ENCODE measurements around the gene SLC25A39.
A peak's percentile ranks its signal among the peaks of the same experiment; 100 is the strongest.
"Not testable (repeated sequence)": the region's sequence is repeated elsewhere in the genome, so short reads cannot be mapped to it uniquely, and the experiment has no call there.

Gene SLC25A39

DNA sequence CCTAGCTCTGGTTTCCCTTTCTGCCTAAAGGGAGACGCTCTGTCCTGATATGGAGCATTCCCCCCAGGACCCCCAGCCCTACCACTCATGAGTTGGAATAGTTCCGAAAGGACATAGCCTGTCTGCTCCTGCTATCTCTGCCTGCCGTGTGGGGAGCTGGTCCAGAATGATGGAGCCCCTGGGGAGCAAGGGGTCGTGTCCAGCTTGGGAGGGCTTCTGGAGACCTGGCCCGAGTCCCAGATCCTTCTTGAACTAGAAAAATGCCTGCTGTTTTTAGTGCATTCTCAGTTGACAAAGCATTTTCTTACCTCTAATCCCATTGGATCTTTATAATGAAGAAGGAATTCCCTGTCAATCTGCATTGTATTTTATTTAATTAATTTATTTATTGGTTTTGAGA lies 11.3 kb upstream of the SLC25A39 start:
- FAIRE-seq (no peak), DNase-seq (ENCODE audit: insufficient read length, low spot score) (no peak)

DNA sequence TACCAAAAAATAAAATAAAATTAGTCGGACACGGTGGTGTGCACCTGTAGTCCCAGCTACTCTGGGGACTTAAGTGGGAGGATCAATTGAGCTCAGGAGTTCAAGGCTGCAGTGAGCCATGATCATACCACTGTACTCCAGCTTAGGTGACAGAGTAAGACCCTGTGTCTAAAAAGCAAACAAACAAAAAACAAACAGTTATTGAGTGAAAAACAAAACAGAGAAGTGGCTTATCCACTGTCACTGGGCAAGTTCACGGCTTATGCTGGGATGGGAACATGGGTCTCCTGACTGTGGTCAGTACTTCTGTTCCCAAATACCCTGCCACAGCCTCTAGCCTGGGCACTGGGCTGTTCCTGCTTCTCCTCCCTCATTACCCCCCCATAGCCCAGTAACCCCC lies 10.9 kb upstream of the SLC25A39 start:
- DNase-seq (ENCODE audit: insufficient read length, low spot score), result no peak
- no peak for FAIRE-seq

DNA sequence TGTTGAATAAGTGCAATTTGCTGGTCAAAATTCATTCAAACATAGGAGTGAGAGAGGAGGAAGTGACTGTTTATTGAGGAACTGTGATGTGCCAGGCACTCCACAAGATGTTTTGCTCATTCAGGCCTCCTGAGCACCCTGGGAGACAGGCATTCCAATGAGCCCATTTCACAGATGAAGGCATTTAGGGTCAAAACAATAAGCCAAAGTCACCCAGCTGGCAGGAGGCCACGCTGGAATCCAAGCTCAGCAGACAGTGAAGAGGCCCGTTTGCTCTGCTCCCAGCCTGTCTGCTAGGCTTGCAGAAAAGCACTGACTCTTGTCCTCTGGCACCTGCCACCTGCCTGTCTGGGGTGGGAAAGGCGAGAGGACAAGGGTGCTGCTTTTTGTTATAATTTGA lies 10.1 kb upstream of the SLC25A39 start:
- DNase-seq (ENCODE audit: insufficient read length, low spot score), result no peak

DNA sequence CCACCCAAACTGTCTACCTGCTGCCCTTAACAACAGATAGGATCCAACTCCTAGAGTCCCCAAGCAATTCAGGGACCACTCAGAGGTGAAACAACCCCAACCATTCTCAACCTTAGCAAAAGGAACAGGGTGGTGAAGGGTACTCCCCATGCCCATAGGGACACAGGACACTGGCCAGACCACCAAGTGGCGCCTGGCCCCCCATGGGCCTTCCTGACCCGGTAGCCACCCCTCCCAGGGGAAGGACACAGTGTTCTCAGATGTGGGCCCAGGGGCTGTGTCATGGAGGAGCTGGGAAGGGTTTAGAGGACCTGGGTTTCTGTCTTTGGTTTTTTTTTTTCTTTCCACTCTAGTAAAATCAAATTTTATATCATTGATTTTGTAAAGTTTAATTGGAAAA lies 9.7 kb upstream of the SLC25A39 start:
- DNase-seq (ENCODE audit: insufficient read length, low spot score), result no peak
- FAIRE-seq, result peak; percentile 79

More for the DNA sequence above, 10.1 kb upstream of the SLC25A39 start:
- no peak for FAIRE-seq

DNA sequence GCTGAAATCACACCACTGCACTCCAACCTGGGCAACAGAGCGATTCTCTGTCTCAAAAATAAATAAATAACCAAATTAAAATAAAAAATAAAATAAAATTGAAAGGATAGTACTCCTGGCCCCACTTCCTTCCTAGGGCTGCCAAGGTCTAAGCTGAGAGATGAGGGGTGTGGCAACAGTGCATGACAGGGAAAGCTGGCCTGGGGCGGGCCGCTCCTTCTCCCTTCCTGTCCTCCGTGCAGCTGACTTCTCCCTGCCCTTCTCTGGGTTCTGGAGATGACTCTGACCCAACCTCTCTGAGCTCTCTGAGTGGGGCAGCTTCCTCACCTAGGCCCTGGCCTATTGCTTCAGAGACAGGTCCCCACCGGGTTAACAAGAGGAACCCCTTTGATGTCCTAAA lies 8.7 kb upstream of the SLC25A39 start:
- FAIRE-seq (no peak), DNase-seq (ENCODE audit: insufficient read length, low spot score) (no peak)

DNA sequence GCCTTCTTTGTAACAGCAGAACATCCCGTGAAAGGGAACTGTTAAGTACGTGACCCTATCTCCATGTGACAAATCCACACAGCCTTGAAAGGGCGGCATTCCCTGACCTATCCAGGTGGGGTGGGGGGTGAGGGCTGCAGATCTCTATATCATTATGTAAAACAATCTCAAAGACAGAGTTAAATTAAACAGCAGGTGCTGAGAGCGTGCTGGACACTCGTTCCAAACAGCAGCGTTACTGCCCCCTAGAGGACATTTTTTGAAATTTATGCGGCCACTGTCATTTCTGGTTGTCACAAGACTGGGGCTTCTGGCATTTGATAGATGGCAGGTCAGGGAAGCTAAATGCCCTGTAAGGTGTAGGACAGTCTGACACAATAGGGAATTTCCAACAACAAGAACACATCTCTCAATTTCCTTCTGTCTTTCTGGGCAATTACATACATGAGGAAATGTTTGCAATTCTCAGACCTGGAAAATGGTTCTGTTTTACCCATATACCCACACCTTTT lies 6.7 kb upstream of the SLC25A39 start:
- FAIRE-seq (peak; percentile 86), DNase-seq (ENCODE audit: insufficient read length, low spot score) (peak; percentile 87)

DNA sequence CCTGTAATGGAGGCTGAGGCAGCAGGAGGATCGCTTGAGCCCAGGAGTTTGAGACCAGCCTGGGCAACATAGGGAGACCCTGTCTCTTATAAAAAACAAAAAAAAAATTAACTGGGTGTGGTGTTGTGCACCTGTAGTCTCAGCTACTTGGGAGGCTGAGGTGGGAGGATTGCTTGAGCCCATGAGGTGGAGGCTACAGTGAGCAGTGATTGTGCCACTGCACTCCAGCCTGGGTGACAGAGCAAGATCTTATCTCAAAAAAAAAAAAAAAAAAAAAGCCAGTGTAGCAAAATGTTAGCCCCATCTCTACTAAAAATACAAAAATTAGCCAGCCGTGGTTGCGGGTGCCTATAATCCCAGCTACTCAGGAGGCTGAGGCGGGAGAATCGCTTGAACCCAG lies 5.6 kb upstream of the SLC25A39 start:
- DNase-seq (ENCODE audit: insufficient read length, low spot score); FAIRE-seq: not testable (repeated sequence)

DNA sequence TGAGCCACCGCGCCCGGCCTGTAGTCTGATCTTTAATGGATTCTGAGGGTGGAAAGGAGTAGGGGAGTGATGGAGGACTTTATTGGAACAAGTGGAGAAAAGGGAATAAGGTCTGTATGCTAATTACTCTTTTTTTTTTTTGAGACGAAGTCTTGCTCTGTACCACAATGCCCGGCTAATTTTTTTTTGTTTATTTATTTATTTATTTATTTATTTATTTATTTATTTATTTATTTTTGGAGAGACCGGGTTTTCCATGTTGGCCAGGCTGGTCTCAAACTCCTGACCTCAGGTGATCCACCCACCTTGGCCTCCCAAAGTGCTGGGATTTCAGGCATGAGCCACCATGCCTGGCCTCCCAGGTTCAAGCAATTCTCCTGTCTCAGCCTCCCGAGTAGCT lies 4.9 kb upstream of the SLC25A39 start:
- DNase-seq (ENCODE audit: insufficient read length, low spot score); FAIRE-seq: not testable (repeated sequence)

DNA sequence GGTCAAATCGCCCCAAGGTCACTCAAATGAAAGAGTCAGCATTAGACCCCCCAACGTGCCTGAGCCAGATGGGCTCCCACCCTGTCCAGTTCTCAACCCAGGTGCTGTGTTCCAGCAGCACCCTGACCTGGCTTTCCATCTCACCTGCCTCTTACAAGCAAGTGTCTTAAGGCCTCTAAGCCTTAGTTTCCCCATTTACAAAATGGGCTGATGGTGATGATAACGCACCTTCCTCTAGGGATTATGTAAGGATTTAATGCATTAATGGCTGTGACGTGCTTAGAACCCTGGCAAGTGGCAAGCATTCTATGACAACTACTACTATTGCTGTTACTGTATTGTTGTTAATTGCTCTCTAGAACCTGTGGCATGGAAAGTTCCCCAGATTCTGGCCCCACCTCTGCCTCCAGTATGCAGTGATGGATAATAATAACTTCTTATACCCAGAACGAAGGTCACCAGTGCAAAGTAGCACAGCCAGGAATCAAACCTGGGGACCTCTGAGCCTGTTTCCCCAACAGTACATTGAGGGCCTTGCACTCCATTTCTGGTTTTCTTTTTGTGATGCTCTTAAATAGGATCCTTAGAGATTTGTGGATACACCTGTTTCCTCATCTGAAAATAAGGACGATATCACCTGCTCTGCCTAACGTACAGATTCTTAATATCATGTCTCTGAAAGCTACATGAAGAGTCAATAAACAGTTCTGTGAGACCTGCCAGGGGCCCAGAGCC lies 3.3 kb upstream of the SLC25A39 start:
- DNase-seq (ENCODE audit: insufficient read length, low spot score), result no peak
- FAIRE-seq, result no peak

DNA sequence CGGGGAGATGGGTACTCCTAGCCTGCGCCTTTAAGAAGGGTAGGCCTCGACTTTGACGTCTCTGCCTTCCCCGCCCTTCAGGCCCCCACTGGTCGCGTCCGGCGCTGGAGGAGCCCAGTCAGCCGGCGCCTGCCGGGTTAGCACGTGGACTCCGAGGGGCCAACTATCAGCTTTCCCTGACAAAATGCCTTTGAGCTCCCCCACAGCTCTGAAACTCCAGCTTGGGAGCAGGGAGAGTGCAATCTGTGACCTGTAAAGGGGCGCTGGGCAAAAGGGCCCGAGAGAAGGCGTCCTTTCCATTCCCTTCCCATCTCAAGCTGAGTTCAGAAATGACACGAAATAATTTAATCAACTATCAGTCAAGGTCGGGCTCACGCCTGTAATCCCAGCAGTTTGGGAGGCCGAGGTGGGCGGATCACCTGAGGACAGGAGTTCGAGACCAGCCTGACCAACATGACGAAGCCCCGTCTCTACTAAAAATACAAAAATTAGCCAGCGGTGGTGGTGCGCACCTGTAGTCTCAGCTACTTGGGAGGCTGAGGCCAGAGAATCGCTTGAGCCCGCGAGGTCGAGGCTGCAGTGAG lies 2.3 kb upstream of the SLC25A39 start:
- FAIRE-seq, result peak; percentile 86

DNA sequence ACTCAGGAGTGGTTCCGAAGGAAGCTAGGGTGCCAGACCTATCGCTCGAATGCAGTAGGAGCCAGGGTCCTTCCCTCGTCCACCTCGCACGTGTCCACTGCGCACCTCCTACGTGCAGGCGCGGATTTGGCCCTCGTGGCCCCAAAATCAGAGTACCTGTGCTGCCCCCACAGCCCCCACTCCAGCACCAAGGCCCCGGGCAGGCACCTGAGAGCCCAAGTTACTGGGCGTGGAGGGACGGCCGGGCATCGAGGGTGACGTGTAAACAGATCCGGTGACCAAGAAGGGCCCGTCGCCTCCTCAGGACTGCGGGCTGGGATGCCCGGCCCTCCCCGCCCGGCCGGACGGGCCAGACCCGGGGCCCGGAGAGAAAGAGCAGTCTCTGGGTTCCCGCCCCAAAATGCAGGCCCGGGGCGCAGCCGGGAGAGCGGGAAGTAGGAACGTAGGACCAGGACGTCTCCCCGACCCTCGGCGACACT lies 492 bp downstream of the SLC25A39 start:
- no peak for FAIRE-seq
- DNase-seq (ENCODE audit: insufficient read length, low spot score), result no peak

More for the DNA sequence above, 2.3 kb upstream of the SLC25A39 start:
- peak; percentile 99 for DNase-seq (ENCODE audit: insufficient read length, low spot score)

DNA sequence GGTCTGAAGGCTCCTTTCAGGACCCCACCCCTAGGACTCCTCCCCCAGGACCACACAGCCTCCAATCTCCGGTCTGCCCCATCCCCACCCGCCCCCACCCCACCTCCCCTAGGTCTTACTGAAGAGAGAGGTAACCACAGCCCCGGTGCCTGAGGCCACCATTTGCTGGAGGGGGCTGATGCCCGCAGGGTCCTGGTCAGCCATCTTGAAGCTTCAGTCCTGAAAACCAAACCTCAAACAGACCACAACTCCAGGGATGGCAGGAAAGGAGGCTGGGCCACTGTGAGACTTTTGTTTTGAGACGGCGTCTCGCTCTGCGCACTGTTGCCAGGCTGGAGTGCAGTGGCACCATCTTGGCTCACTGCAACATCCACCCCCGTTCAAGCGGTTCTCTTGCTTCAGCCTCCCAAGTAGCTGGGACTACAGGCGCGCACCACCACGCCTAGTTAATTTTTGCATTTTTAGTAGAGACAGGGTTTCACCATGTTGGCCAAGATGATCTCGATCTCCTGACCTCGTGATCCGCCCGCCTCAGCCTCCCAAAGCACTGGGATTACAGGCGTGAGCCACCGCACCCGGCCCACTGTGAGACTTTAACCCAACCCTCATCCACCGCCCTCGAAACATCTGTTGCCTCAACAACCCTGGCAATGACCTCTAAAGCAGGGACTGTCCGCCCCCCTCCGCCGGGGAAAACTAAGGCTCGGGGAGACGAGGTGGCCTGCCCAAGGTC lies 1.1 kb downstream of the SLC25A39 start:
- FAIRE-seq, result no peak
- DNase-seq (ENCODE audit: insufficient read length, low spot score), result no peak

DNA sequence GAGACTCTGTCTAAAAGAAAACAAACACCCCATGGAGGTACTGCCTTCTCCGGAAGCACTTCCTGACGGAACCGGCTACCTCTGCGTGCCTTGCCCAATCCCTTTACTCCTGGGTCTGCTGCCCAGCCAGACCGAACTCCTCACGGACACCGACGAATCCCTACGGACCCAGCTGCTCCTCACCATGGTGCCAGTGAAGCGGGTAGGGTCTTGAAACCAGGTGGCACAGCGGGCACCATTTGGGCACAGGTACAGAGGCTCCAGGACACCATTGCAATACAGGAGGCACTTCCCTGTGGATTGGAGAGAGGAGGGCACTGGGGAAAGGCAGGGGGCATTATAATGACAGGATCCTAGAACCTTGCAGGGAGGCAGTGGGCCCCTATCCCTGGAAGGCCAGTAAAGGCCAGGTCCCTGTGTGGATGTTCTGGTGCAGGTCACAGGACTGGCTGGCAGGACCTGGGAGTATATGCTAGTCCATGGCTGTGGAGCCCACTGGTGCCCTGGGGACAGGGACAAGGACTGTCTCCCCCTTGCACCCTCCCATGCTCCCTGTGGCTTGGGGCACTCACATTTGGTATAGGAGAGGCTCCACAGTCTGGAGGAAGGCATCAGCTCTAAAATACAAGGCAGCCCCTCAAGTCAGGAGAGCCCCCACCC lies 2.3 kb downstream of the SLC25A39 start:
- FAIRE-seq (no peak), DNase-seq (ENCODE audit: insufficient read length, low spot score) (no peak)

DNA sequence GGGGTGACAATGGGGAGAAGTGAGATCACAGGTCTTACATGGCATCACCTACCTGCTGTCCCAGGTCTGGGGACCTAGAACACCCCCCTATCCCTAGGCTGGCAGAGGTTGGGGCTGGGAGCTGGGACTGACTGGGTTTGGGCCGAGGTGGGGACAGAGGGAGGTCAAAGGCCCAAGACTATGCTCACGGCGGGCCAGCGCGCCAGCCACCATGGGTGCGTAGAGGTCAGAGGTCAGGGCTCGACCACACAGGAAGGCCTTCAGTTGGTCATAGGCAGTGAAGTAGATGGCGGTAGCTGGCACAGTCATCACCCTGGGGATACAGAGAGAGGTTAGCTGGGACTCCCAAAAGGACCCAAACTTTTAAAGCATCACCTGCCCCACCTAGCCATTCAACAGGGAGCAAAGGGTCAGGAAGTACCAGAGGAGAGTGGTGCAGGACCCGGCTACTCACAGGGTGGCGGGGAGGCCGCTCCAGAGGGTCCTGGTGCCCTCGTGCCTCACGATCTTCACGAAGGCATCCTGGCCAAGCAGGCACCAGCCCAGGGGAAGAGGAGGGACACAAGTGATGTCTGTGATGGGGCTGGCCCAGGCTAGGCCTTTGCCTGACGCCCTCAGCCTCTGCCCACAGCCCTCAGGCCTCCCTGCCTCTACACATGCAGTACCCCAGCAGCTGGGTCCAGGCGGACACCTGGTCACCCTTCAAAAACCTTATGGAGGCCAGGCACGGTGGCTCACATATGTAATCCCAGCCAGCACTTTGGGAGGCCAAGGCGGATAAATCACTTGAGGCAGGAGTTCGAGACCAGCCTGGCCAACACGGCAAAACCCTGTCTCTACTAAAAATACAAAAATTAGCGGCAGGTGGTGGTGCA lies 3.1 kb downstream of the SLC25A39 start:
- no peak for FAIRE-seq

DNA sequence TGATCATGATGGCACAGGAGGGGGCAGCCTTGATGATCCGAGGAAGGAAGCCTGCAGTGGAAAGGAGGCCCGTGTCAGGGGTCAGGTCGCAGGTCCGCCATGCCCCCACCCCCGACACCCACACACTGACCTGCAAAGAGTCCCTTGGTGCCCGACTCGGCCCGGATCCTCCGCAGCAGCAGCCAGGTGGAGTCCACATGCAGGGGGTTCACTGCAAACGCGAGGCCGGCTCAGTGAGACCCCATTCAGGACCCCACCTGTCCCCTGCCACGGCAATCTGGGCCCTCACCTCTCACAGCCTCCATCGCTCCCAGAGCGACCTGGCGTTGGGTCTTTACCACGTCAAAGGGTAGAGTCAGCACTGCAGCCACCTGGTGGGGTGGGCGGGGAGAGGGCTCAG lies 4.6 kb downstream of the SLC25A39 start:
- FAIRE-seq (no peak), DNase-seq (ENCODE audit: insufficient read length, low spot score) (no peak)

More for the DNA sequence above, 3.1 kb downstream of the SLC25A39 start:
- DNase-seq (ENCODE audit: insufficient read length, low spot score), result no peak

DNA sequence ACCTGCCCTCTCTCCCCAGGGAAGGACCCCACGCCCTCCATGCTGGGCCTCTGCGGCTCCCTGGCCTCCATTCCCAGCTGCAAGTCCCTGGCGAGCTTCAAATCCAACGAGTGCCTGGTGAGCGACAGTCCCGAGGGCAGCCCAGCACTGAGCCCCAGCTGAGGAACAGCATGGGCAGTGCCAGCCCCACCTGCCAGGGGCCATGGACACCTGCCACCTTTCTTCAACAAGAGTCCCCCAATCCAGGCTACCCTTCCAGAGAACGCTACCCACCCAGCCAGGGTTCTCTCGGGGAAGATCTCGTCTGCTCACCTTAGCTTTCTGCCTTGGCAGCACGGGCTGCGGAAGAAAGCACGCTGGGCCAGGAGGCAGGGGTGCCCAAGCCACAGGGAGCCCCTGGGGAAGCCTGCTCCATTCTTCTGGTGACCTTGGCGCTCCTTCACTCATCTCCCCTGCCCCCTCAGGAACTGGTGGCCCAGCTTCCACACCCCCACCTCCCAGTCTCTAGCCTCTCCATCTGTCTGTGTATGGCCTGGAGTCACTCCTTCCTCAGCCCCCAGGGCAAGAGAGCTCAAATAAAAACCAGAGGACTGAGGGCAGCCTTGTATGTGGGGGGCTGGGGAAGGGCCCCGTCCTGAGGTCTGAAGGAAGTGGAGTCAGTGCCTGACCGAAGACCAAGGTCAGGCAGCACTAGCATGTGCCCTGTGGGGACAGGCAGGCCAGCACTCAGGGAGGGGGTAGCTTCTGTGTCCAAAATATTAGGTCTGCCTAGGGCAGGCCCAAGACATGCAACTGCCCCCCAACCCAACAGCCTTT lies 6.3 kb downstream of the SLC25A39 start:
- FAIRE-seq, result no peak
- no peak for DNase-seq (ENCODE audit: insufficient read length, low spot score)

DNA sequence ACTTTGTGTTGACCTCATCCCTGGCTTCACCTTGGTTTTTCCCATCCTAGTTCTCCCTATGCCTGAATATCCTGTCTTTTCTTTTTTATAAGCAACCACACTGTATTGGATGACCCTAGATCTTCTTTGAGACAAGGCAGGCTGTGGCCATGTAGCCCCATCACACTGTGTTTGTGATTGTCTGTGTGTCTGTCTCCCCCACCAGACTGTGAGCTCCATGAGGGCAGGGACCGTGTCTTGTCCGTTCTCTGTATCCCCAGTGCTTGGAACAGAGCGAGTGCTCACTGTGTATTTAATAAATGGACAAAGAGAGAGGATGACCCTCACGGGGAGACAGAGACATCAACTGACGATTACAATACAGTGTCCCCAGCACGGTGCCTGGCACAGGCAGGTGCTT lies 7.1 kb downstream of the SLC25A39 start:
- DNase-seq (ENCODE audit: insufficient read length, low spot score), result no peak
- peak; percentile 72 for FAIRE-seq

DNA sequence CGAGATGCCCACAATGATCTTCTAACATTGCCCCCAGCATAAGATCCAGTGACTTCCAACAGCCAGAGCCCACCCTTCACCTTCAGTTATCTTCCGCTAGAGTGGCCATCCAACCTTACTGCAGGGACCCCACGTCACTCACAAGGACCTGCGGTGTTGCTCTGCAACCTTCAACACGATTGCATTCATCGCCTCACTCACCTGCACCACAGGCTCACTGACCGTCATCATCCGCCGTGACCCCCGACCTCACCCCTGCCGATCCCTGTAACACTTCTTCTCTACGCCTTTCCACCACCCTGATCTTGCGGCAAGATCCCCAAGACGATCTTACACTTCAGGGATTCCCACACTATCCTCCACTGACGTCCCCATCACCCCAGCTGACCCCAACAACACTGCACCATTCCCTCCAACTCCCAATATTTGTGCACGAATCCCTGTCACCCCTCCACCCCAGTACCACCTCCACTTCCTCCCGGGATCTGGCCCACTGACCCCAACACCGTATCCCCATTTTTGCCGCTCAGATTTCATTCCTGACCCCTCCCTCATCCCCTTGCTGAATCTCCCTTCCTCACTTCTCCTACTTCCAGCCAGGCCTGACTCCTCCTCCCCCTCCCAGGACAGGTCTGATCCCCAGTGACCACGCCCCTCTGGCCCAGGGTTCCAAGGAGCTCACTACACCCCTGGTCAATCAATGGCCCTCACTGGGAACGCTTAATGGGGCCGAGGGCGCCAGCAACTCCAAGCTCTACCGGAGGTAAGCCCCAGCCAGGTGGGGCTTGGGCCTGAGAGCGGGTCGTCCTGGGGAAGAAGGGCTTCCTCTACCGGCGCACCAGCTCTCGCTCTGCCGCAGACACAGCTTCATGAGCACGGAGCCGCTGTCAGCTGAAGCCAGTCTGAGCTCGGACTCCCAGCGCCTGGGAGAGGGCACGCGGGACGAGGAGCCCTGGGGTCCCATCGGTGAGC lies 8.6 kb downstream of the SLC25A39 start:
- FAIRE-seq, result peak; percentile 77
- DNase-seq (ENCODE audit: insufficient read length, low spot score), result no peak

Measured in HTR-8/SVneo (cell line).